GM12878 (cell line): ENCODE results near the gene LRP1B. TPM values are rescaled to one million over a fixed set of nuclear protein-coding genes. Genes with fewer than 3 reads are reported as not detected.

Source experiments
- ATAC-seq: fragments of 200-7000 bp; cut with Tn5 transposase; 3 replicates; pipeline ENCODE4 v1.9.1; 2020; ENCODE audit warnings: mild to moderate bottlenecking, moderate library complexity
- BruUV-seq: library from RNA; stranded (reverse); fragments of 400-500 nt; replicated peaks from 2 replicates; lab custom pipeline; 2021; lab: Mats Ljungman, UMichigan
- CTCF ChIA-PET: fragments of 300-600 bp; sonication (Branson Sonifier 250); formaldehyde crosslinking; extraction: SDS; loops from one replicate; lab custom pipeline; 2021; ENCODE audit warnings: inconsistent platforms; lab: Yijun Ruan, JAX
- POLR2A ChIA-PET: fragments of 350-600 bp; formaldehyde crosslinking; extraction: SDS; loops from one replicate; lab custom pipeline; 2021; ENCODE audit warnings: inconsistent platforms; lab: Charles Lee
- RAD21 ChIA-PET: fragments of 300-600 bp; sonication (Branson Sonifier 250); formaldehyde crosslinking; loops from one replicate; lab custom pipeline; 2023; ENCODE audit warnings: antibody characterized with exemption; ENCODE audit not compliant: unreplicated experiment; lab: Charles Lee
- SMC1A ChIA-PET: fragments of 300-600 bp; sonication (Branson Sonifier 250); formaldehyde crosslinking; loops from one replicate; lab custom pipeline; 2023; ENCODE audit not compliant: unreplicated experiment, uncharacterized antibody; lab: Charles Lee
- DNase-seq: peaks from one replicate; pipeline ENCODE4 v3.0.0-alpha.2; 2011; ENCODE audit warnings: low read depth, low spot score
- FAIRE-seq: peaks from 3 replicates; lab custom pipeline; 2011; peaks lifted over from hg19 to GRCh38; lab: Jason Lieb, UNC
- H2AFZ ChIP-seq: 2 replicates; pipeline ENCODE4 v1.6.0; 2011; ENCODE audit warnings: low read depth, low read length, control low read depth; ENCODE audit not compliant: control insufficient read depth
- H3K27ac ChIP-seq: 2 replicates; pipeline ENCODE4 v1.5.1; 2011; ENCODE audit warnings: control low read depth; ENCODE audit not compliant: control insufficient read depth, insufficient read depth
- H3K27me3 ChIP-seq, 2 experiments: replicated peaks in 1 of 2; 2 replicates each; pipeline versions ENCODE4 v1.6.0 to v1.6.1; 2011; ENCODE audit warnings: low read length in 1 of 2; ENCODE audit not compliant: control insufficient read depth in 2 of 2, insufficient read depth in 2 of 2
- H3K36me3 ChIP-seq, 2 experiments: 2 replicates each; pipeline ENCODE4 v1.5.1; 2011; ENCODE audit warnings: low read length in 1 of 2; ENCODE audit not compliant: control insufficient read depth in 2 of 2, insufficient read depth in 2 of 2
- H3K4me1 ChIP-seq: 2 replicates; pipeline ENCODE4 v1.6.1; 2011; ENCODE audit warnings: mild to moderate bottlenecking, low read length, moderate library complexity, mixed read lengths; ENCODE audit not compliant: control insufficient read depth, insufficient read depth
- H3K4me2 ChIP-seq: 2 replicates; pipeline ENCODE4 v1.6.0; 2011; ENCODE audit warnings: control low read depth; ENCODE audit not compliant: control insufficient read depth, insufficient read depth
- H3K4me3 ChIP-seq: fragments of 200-600 bp; sonication (generic); 2 replicates; pipeline ENCODE4 v1.5.1; 2016
- H3K79me2 ChIP-seq: 2 replicates; pipeline ENCODE4 v1.6.0; 2011; ENCODE audit warnings: low read length; ENCODE audit not compliant: control insufficient read depth, insufficient read depth
- H3K9ac ChIP-seq: 2 replicates; pipeline ENCODE4 v1.8.0; 2011; ENCODE audit warnings: low read length, control low read depth, mixed read lengths; ENCODE audit not compliant: control insufficient read depth, insufficient read depth
- H3K9me3 ChIP-seq: replicated peaks from 3 replicates; pipeline ENCODE4 v1.5.1; 2011; ENCODE audit warnings: mild to moderate bottlenecking, low read length; ENCODE audit not compliant: control insufficient read depth, insufficient read depth
- H4K20me1 ChIP-seq: 2 replicates; pipeline ENCODE4 v1.6.0; 2011; ENCODE audit not compliant: control insufficient read depth, insufficient read depth
- BRCA1 ChIP-seq: IDR thresholded peaks from 2 replicates; pipeline ENCODE4 v1.6.1; 2011; ENCODE audit warnings: low read depth, low read length, improper control_type of control experiment
- CHD4 ChIP-seq: fragments of 200-600 bp; sonication (generic); IDR thresholded peaks from 2 replicates; pipeline ENCODE4 v1.6.1; 2016; ENCODE audit warnings: mild to moderate bottlenecking
- ETV6 ChIP-seq, 2 experiments: fragments of 450-650 bp in 1 of 2; IDR thresholded peaks in 1 of 2; conservative IDR thresholded peaks in 1 of 2; 2 replicates each; pipeline ENCODE4 v1.6.1; 2014; ENCODE audit warnings: antibody characterized with exemption in 1 of 2, borderline replicate concordance in 1 of 2, low read depth in 1 of 2, mild to moderate bottlenecking in 1 of 2, moderate library complexity in 1 of 2
- FOXK2 ChIP-seq: fragments of 450-650 bp; IDR thresholded peaks from 2 replicates; pipeline ENCODE4 v1.6.1; 2017; ENCODE audit warnings: mild to moderate bottlenecking, moderate library complexity
- JUNB ChIP-seq: IDR thresholded peaks from 2 replicates; pipeline ENCODE4 v1.6.1; 2016; ENCODE audit warnings: antibody characterized with exemption, mild to moderate bottlenecking
- KAT2A ChIP-seq: conservative IDR thresholded peaks from 2 replicates; pipeline ENCODE4 v1.6.1; 2011; ENCODE audit warnings: low read depth, low read length; ENCODE audit not compliant: control insufficient read depth
- KDM1A ChIP-seq: fragments of 200-600 bp; sonication (generic); IDR thresholded peaks from 2 replicates; pipeline ENCODE4 v1.6.1; 2016; ENCODE audit warnings: borderline replicate concordance
- MYC ChIP-seq: IDR thresholded peaks from 2 replicates; pipeline ENCODE4 v1.6.1; 2011; ENCODE audit warnings: mild to moderate bottlenecking, low read length, moderate library complexity, inconsistent platforms; ENCODE audit not compliant: insufficient read depth, insufficient replicate concordance, insufficient read length, severe bottlenecking
- POLR2AphosphoS5 ChIP-seq: IDR thresholded peaks from 2 replicates; pipeline ENCODE4 v1.6.1; 2011; ENCODE audit warnings: mild to moderate bottlenecking, low read length, inconsistent platforms
- REST ChIP-seq: IDR thresholded peaks from 2 replicates; pipeline ENCODE4 v1.6.1; 2012; ENCODE audit warnings: mild to moderate bottlenecking, low read depth, low read length
- SUPT20H ChIP-seq: IDR thresholded peaks from 2 replicates; pipeline ENCODE4 v1.6.1; 2011; ENCODE audit warnings: low read depth, mild to moderate bottlenecking, low read length, moderate library complexity, borderline replicate concordance; ENCODE audit not compliant: control insufficient read depth
- ZNF24 ChIP-seq: fragments of 450-650 bp; IDR thresholded peaks from 2 replicates; pipeline ENCODE4 v1.6.1; 2017; ENCODE audit warnings: antibody characterized with exemption, mild to moderate bottlenecking
- ZZZ3 ChIP-seq: IDR thresholded peaks from 2 replicates; pipeline ENCODE4 v1.6.1; 2011; ENCODE audit warnings: low read depth; ENCODE audit not compliant: control insufficient read depth, insufficient read length
- WGBS: methylation state at CpG from one replicate; pipeline ENCODE4 v1.1.6; 2016; ENCODE audit warnings: low lambda C conversion rate; ENCODE audit not compliant: insufficient replicate concordance, insufficient coverage; ENCODE audit errors: missing lambda C conversion rate; 5-methylcytosine and 5-hydroxymethylcytosine counted together
- in situ Hi-C: fragments of 300-500 bp; cut with MboI; formaldehyde crosslinking; loops from 9 replicates; pipeline ENCODE4 v1.14.3; 2018; ENCODE audit warnings: mixed read lengths
- intact Hi-C: fragments of 100-400 bp; cut with micrococcal nuclease; formaldehyde crosslinking; loops from one replicate; pipeline ENCODE4 v1.14.2; 2022; ENCODE audit not compliant: unreplicated experiment
- polyA plus RNA-seq, 11 experiments: library from polyadenylated mRNA; depleted of rRNA in 4 of 11; unstranded in 6 of 11; stranded (reverse) in 5 of 11; fragments of >200 nt; fragmentation: Nextera tagmentation in 4 of 11; fragmentation: Illumina TruSeq in 1 of 11; extraction: Ambion mirVana in 4 of 11; extraction: Trizol in 1 of 11; gene quantifications; 1 replicate in 1 of 11; 2 replicates in 10 of 11; pipeline versions ENCODE4 v1.2.1 to v1.2.3, GENCODE V29; 2011 to 2016; ENCODE audit warnings: inconsistent platforms in 2 of 11, missing spikeins in 2 of 11, low read depth in 1 of 11
- total RNA-seq, 4 experiments: library from RNA; depleted of rRNA in 3 of 4; stranded (reverse); fragments of >200 nt in 3 of 4; fragmentation: Illumina TruSeq in 1 of 4; extraction: Trizol in 1 of 4; gene quantifications; 2 replicates each; pipeline versions ENCODE4 v1.2.1 to v1.2.3, GENCODE V29; 2013 to 2021
- TF ChIP-seq, protein P1 (sequence below): fragments of 450-650 bp; conservative IDR thresholded peaks from 2 replicates; pipeline ENCODE4 v1.6.1; 2017; ENCODE audit warnings: mild to moderate bottlenecking, moderate library complexity
- TF ChIP-seq, protein P2 (sequence below): fragments of 450-650 bp; IDR thresholded peaks from 2 replicates; pipeline ENCODE4 v1.6.1; 2016; ENCODE audit warnings: mild to moderate bottlenecking

LRP1B gene
- total and polyA plus RNA-seq, 10 of the 15 experiments (the other 5 are each of a cell fraction or from before 2014, with no cell fraction given): under 0.01 to 0.06 (median 0.03) TPM; not detected in 5

GRCh38 chr2:142179686-142180085 lies 48.9 kb upstream of the LRP1B start:
- Histone ChIP-seq H2AFZ (no peak overlapping the region), H4K20me1 (no peaks in the 10 kb centered on the region), H3K4me3 (no peak overlapping the region), H3K27me3 (no peaks in the 10 kb centered on the region), H3K4me1 (no peaks in the 10 kb centered on the region), H3K27ac (no peak overlapping the region), H3K9me3 (no peaks in the 10 kb centered on the region), H3K36me3 (no peaks in the 10 kb centered on the region), H3K4me2 (no peak overlapping the region), H3K79me2 (no peaks in the 10 kb centered on the region), H3K9ac (no peak overlapping the region)
- intact Hi-C loops: no loop called here
- in situ Hi-C loops: no loop called here
- ChIA-PET POLR2A (no interaction called here), RAD21 (no interaction called here), CTCF (no interaction called here), SMC1A (no interaction called here)
- no peak for TF ChIP-seq ZZZ3
- no peak for TF ChIP-seq MYC
- TF ChIP-seq POLR2AphosphoS5: no peak
- TF ChIP-seq JUNB: no peak
- TF ChIP-seq ETV6 (conservative IDR thresholded peaks at IDR 0.05 in 1 of 2, IDR thresholded peaks at IDR 0.05 in 1 of 2; ENCODE audit: borderline replicate concordance in 1 of 2, low read depth in 1 of 2): no peak
- TF ChIP-seq SUPT20H: no peak
- TF ChIP-seq, protein P1, sequence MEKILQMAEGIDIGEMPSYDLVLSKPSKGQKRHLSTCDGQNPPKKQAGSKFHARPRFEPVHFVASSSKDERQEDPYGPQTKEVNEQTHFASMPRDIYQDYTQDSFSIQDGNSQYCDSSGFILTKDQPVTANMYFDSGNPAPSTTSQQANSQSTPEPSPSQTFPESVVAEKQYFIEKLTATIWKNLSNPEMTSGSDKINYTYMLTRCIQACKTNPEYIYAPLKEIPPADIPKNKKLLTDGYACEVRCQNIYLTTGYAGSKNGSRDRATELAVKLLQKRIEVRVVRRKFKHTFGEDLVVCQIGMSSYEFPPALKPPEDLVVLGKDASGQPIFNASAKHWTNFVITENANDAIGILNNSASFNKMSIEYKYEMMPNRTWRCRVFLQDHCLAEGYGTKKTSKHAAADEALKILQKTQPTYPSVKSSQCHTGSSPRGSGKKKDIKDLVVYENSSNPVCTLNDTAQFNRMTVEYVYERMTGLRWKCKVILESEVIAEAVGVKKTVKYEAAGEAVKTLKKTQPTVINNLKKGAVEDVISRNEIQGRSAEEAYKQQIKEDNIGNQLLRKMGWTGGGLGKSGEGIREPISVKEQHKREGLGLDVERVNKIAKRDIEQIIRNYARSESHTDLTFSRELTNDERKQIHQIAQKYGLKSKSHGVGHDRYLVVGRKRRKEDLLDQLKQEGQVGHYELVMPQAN: no peak
- no peak for TF ChIP-seq BRCA1
- TF ChIP-seq CHD4: no peak
- no peak for TF ChIP-seq REST
- TF ChIP-seq, protein P2, sequence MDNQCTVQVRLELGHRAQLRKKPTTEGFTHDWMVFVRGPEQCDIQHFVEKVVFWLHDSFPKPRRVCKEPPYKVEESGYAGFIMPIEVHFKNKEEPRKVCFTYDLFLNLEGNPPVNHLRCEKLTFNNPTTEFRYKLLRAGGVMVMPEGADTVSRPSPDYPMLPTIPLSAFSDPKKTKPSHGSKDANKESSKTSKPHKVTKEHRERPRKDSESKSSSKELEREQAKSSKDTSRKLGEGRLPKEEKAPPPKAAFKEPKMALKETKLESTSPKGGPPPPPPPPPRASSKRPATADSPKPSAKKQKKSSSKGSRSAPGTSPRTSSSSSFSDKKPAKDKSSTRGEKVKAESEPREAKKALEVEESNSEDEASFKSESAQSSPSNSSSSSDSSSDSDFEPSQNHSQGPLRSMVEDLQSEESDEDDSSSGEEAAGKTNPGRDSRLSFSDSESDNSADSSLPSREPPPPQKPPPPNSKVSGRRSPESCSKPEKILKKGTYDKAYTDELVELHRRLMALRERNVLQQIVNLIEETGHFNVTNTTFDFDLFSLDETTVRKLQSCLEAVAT: no peak
- no peak for TF ChIP-seq KAT2A
- no peak for TF ChIP-seq KDM1A
- no peak for TF ChIP-seq ZNF24
- TF ChIP-seq FOXK2: no peak
- FAIRE-seq (no peak), ATAC-seq (no peak), DNase-seq (no peak)
- BruUV-seq: no TSS peak
- 53% methylated on average over 1 of the region's 1 CpG for WGBS
